ENCODE measurements around the gene HAND2.

GRCh38 chr4:173573286-173573685 lies 43.3 kb upstream of the HAND2 start:
- TF ChIP-seq CTCF (IDR thresholded peaks at IDR 0.05) (no peak), POLR2A (IDR thresholded peaks at IDR 0.05) (no peak)
